Common myeloid progenitor, CD34-positive (primary cell): ENCODE results near the gene CLIC6.

Source experiments
- CTCF ChIA-PET: fragments of 350-600 bp; sonication (Branson Sonifier 250); formaldehyde crosslinking; loops from one replicate; lab custom pipeline; 2021; ENCODE audit warnings: antibody characterized with exemption; lab: Charles Lee
- POLR2A ChIA-PET: fragments of 350-600 bp; sonication (Branson Sonifier 250); formaldehyde crosslinking; loops from one replicate; lab custom pipeline; 2021; ENCODE audit warnings: antibody characterized with exemption; lab: Charles Lee
- DNase-seq, 3 donors: peaks; one replicate each; pipeline versions ENCODE4 v3.0.0 to v3.0.0-alpha.2; 2013
- H3K27ac ChIP-seq, 2 experiments: 1 replicate in 1 of 2; 2 replicates in 1 of 2; pipeline ENCODE4 v1.7.0; 2013; ENCODE audit warnings: inconsistent platforms in 2 of 2, low read length in 2 of 2, mild to moderate bottlenecking in 2 of 2, low read depth in 1 of 2, moderate library complexity in 1 of 2; ENCODE audit not compliant: severe bottlenecking in 2 of 2, insufficient read depth in 1 of 2, poor library complexity in 1 of 2
- H3K27me3 ChIP-seq, 5 experiments: replicated peaks in 2 of 5; 1 replicate in 3 of 5; 2 replicates in 2 of 5; pipeline versions ENCODE4 v1.6.1 to v1.7.0; 2013; ENCODE audit warnings: low read length in 4 of 5, mild to moderate bottlenecking in 2 of 5, moderate library complexity in 2 of 5, inconsistent platforms in 1 of 5; ENCODE audit not compliant: insufficient read depth in 5 of 5, control insufficient read depth in 4 of 5
- H3K36me3 ChIP-seq, 4 experiments: 1 replicate in 2 of 4; 2 replicates in 2 of 4; pipeline versions ENCODE4 v1.6.1 to v1.7.0; 2013; ENCODE audit warnings: low read length in 3 of 4, control low read depth in 1 of 4, mild to moderate bottlenecking in 1 of 4; ENCODE audit not compliant: control insufficient read depth in 4 of 4, insufficient read depth in 4 of 4
- H3K4me1 ChIP-seq, 4 experiments: 1 replicate in 3 of 4; 2 replicates in 1 of 4; pipeline versions ENCODE4 v1.6.1 to v1.7.1; 2013; ENCODE audit warnings: low read length in 3 of 4, mild to moderate bottlenecking in 3 of 4, control low read depth in 1 of 4, inconsistent platforms in 1 of 4, moderate library complexity in 1 of 4; ENCODE audit not compliant: control insufficient read depth in 4 of 4, insufficient read depth in 4 of 4; ENCODE audit errors: control extremely low read depth in 1 of 4
- H3K4me3 ChIP-seq, 7 experiments: 1 replicate in 4 of 7; 2 replicates in 3 of 7; pipeline versions ENCODE4 v1.5.1 to v1.7.0; 2013; ENCODE audit warnings: mild to moderate bottlenecking in 7 of 7, low read length in 6 of 7, moderate library complexity in 6 of 7, inconsistent platforms in 2 of 7, low read depth in 2 of 7, control low read depth in 1 of 7; ENCODE audit not compliant: insufficient read depth in 4 of 7, control insufficient read depth in 1 of 7; ENCODE audit errors: extremely low read depth in 1 of 7
- H3K9me3 ChIP-seq, 5 experiments: 1 replicate in 4 of 5; 2 replicates in 1 of 5; pipeline versions ENCODE4 v1.6.1 to v1.7.1; 2013; ENCODE audit warnings: low read length in 4 of 5, mild to moderate bottlenecking in 2 of 5, inconsistent platforms in 1 of 5, low read depth in 1 of 5, moderate library complexity in 1 of 5; ENCODE audit not compliant: control insufficient read depth in 4 of 5, insufficient read depth in 2 of 5; ENCODE audit errors: control extremely low read depth in 1 of 5
- WGBS: methylation state at CpG from one replicate; pipeline ENCODE4 v1.1.5; 2013; ENCODE audit not compliant: insufficient coverage; 5-methylcytosine and 5-hydroxymethylcytosine counted together

CLIC6 gene

DNA sequence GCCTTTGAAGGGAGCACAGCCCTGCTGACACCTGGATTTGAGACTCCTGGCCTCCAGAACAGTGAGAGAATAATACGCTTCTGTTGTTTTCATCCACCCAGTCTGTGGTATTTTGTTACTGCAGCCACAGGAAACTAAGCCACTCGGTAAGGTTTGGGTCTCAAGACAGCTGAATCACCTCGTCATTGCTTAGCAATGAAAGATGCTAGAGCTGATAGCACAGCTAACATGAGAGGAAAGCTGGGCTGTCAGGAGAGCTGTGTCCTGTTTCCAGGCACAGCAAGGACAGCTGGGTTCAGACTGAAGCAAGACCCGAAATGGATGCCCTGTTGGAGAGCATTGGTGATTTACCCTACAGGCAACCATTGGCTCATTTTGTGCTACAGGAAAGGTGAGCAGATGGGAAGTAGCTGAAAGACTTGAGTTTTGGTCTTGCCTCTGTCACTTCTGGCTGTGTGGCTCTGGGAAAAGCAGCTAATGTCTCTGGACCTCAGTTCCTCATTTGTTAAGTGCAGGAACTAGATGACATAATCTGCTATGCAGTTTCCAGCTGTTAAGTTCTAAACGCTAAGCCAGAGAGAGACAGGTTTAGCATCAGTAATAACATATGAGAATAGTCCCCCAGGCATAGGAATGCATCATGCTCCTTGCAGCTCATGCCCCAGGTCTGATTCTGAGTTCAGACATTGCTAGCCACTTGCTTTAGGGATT lies 58.0 kb downstream of the CLIC6 start:
- ChIA-PET POLR2A (no interaction called here), CTCF (interaction anchor here (0.9 to 3.6 kb wide), 6 partner anchors 11 to 1112 kb away, joined by 3 to 18 read pairs (median 4); no protein-coding TSS in a partner anchor)
- Histone ChIP-seq H3K4me1 (peaks cover 0 to 9% (median 2%) of the 10 kb centered on the region in 4 experiments), H3K36me3 (no peaks in the 10 kb centered on the region), H3K27ac (no peak overlapping the region), H3K9me3 (no peaks in the 10 kb centered on the region), H3K4me3 (no peak overlapping the region), H3K27me3 (peaks cover 0 to 2% (median 0%) of the 10 kb centered on the region in 5 experiments)
- 32% methylated on average over 5 of the region's 5 CpGs for WGBS
- DNase-seq: peak in 2 of 3 donors; percentile 69 to 81

DNA sequence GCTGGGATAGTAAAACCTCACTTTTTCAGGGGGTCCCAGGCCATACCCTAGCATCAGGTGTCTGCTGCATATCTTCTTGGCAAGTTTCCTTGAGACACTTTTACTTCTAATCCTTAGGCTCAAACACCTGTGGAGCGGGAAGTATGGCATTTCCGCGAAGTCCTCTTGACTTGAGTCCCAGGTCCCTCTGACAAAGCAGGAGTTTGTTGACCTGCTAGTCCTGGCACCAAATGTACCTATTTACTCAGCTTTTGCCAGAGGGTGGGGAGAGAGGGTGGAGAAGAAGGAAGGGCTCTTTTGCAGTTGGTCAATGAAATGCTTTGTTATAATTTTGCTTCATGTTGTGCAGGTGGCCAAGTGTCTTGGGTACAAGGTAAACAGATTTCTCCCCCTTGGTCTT lies 59.7 kb downstream of the CLIC6 start:
- Histone ChIP-seq H3K36me3 (no peaks in the 10 kb centered on the region), H3K27ac (no peak overlapping the region), H3K4me1 (peaks cover 0 to 9% (median 2%) of the 10 kb centered on the region in 4 experiments), H3K9me3 (no peaks in the 10 kb centered on the region), H3K4me3 (no peak overlapping the region), H3K27me3 (peaks cover 0 to 2% (median 0%) of the 10 kb centered on the region in 5 experiments)
- CTCF ChIA-PET: interaction anchor here (3.6 kb wide), 1 partner anchor 17 kb away, joined by 18 read pairs; no protein-coding TSS in a partner anchor
- WGBS: 100% methylated on average over 3 of the region's 3 CpGs
- no peak for DNase-seq
- POLR2A ChIA-PET: no interaction called here

GRCh38 chr21:34730194-34730593 lies 61.4 kb downstream of the CLIC6 start:
- H3K27me3 ChIP-seq: no peaks in the 10 kb centered on the region
- no peak for DNase-seq
- H3K9me3 ChIP-seq: no peaks in the 10 kb centered on the region
- peaks cover 0 to 9% (median 2%) of the 10 kb centered on the region in 4 experiments for H3K4me1 ChIP-seq
- no peaks in the 10 kb centered on the region for H3K36me3 ChIP-seq
- H3K27ac ChIP-seq: no peak overlapping the region
- WGBS: 92% methylated on average over 4 of the region's 7 CpGs
- ChIA-PET CTCF (interaction anchor here (0.9 to 1.5 kb wide), 3 partner anchors 10 to 15 kb away, joined by 3 to 4 read pairs (median 3); no protein-coding TSS in a partner anchor), POLR2A (no interaction called here)
- H3K4me3 ChIP-seq: no peak overlapping the region

GRCh38 chr21:34730756-34731445 lies 62.1 kb downstream of the CLIC6 start:
- H3K27me3 ChIP-seq: no peaks in the 10 kb centered on the region
- no peak for DNase-seq
- POLR2A ChIA-PET: no interaction called here
- H3K27ac ChIP-seq: no peak overlapping the region
- H3K36me3 ChIP-seq: no peaks in the 10 kb centered on the region
- H3K4me1 ChIP-seq: peaks cover 0 to 9% (median 2%) of the 10 kb centered on the region in 4 experiments
- WGBS: 100% methylated on average over 4 of the region's 5 CpGs
- no peak overlapping the region for H3K4me3 ChIP-seq
- H3K9me3 ChIP-seq: no peaks in the 10 kb centered on the region
- CTCF ChIA-PET: interaction anchor here (1.4 to 1.5 kb wide), 2 partner anchors 10 to 15 kb away, joined by 3 to 4 read pairs; no protein-coding TSS in a partner anchor

DNA sequence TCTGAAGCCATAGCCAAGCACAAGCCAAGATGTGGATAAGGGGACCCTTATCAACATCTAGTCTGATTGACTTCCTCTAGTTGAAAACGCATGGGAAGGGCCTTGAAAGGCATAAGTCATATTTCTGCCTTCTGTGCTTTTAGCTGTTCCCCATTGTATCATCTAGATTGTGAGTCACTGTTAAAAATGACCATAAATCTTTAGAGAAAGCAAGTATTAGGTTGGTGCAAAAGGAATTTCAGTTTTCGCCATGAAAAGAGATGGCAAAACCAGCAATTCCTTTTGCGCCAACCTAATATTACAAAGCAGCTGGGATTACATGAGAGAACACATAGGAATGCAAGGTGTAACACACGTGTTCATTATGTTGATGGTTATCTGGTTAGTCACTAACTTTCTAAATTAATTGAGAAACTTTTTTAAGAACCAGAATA lies 63.6 kb downstream of the CLIC6 start:
- no peak overlapping the region for H3K27ac ChIP-seq
- peak in 2 of 3 donors; percentile 10 to 17 for DNase-seq
- CTCF ChIA-PET: interaction anchor here (1.9 kb wide), 1 partner anchor 13 kb away, joined by 7 read pairs; no protein-coding TSS in a partner anchor
- H3K4me1 ChIP-seq: no peaks in the 10 kb centered on the region
- H3K36me3 ChIP-seq: no peaks in the 10 kb centered on the region
- POLR2A ChIA-PET: no interaction called here
- WGBS: 93% methylated on average over 2 of the region's 4 CpGs
- no peak overlapping the region for H3K4me3 ChIP-seq
- H3K27me3 ChIP-seq: no peaks in the 10 kb centered on the region
- H3K9me3 ChIP-seq: no peaks in the 10 kb centered on the region

DNA sequence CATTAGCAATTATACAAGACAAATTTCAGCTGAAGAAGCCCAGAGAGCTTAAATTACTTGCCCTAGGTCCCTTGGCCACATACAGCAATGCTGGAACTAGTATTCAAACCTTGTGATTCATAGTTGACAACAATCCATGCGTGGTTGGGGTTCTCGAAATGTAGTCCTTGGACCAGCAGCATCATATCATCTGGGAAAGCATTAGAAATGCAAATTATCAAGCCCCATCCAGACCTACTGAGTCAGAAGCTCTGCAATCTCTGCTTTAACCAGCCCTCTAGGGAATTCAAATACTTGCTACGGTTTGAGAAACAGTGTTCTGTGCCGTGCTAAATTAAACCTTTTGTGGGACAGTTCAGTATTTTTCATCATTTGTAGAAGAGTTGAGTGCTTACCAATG lies 65.1 kb downstream of the CLIC6 start:
- no peaks in the 10 kb centered on the region for H3K9me3 ChIP-seq
- H3K4me1 ChIP-seq: no peaks in the 10 kb centered on the region
- DNase-seq: no peak
- no peak overlapping the region for H3K27ac ChIP-seq
- H3K4me3 ChIP-seq: no peak overlapping the region
- no peaks in the 10 kb centered on the region for H3K27me3 ChIP-seq
- ChIA-PET CTCF (interaction anchor here (1.9 to 2.2 kb wide), 2 partner anchors 10 to 12 kb away, joined by 5 to 7 read pairs; no protein-coding TSS in a partner anchor), POLR2A (no interaction called here)
- WGBS: 95% methylated on average over 4 of the region's 4 CpGs
- no peaks in the 10 kb centered on the region for H3K36me3 ChIP-seq
